KMS-11 (cell line): Measurements from ENCODE around the gene SMG5.

Experiments
- H2AFZ ChIP-seq: fragments of 200-600 bp; sonication (generic); 2 replicates; pipeline ENCODE4 v1.6.1; 2016; ENCODE audit warnings: antibody characterized with exemption, mixed run types, low read depth
- H3K27ac ChIP-seq: fragments of 200-600 bp; sonication (generic); 2 replicates; pipeline ENCODE4 v1.6.1; 2016; ENCODE audit warnings: mild to moderate bottlenecking, mixed run types
- H3K27me3 ChIP-seq: fragments of 200-600 bp; sonication (generic); 2 replicates; pipeline ENCODE4 v1.6.1; 2017; ENCODE audit warnings: mild to moderate bottlenecking, low read depth, mixed run types, moderate library complexity; ENCODE audit not compliant: insufficient read depth
- H3K36me3 ChIP-seq: fragments of 200-600 bp; sonication (generic); 2 replicates; pipeline ENCODE4 v1.6.1; 2017; ENCODE audit warnings: mild to moderate bottlenecking, mixed run types; ENCODE audit not compliant: insufficient read depth
- H3K4me1 ChIP-seq: fragments of 200-600 bp; sonication (generic); 2 replicates; pipeline ENCODE4 v1.6.1; 2016; ENCODE audit warnings: mild to moderate bottlenecking, low read depth, mixed run types; ENCODE audit not compliant: poor library complexity, severe bottlenecking
- H3K4me2 ChIP-seq: fragments of 200-600 bp; sonication (generic); 2 replicates; pipeline ENCODE4 v1.7.0; 2016; ENCODE audit warnings: mild to moderate bottlenecking, mixed run types
- H3K4me3 ChIP-seq: fragments of 200-600 bp; sonication (generic); IDR thresholded peaks from 2 replicates; pipeline ENCODE4 v1.6.1; 2017; ENCODE audit warnings: low read depth, low read length, mixed read lengths; ENCODE audit not compliant: insufficient read depth
- H3K79me2 ChIP-seq: fragments of 200-600 bp; sonication (generic); 2 replicates; pipeline ENCODE4 v1.6.1; 2016; ENCODE audit warnings: low read depth, mixed run types; ENCODE audit not compliant: insufficient read depth
- H3K9ac ChIP-seq: fragments of 200-600 bp; sonication (generic); 2 replicates; pipeline ENCODE4 v1.6.1; 2016; ENCODE audit warnings: mild to moderate bottlenecking, mixed run types
- H4K20me1 ChIP-seq: fragments of 200-600 bp; sonication (generic); 2 replicates; pipeline ENCODE4 v1.6.1; 2016; ENCODE audit warnings: mild to moderate bottlenecking, mixed run types; ENCODE audit not compliant: insufficient read depth
- CTCF ChIP-seq: fragments of 200-600 bp; sonication (generic); conservative IDR thresholded peaks from 2 replicates; pipeline ENCODE4 v1.6.1; 2017; ENCODE audit warnings: low read depth, mild to moderate bottlenecking, antibody characterized with exemption, low read length, moderate library complexity, mixed read lengths

The SMG5 gene

GRCh38 chr1:156242738-156243137, 39.9 kb downstream of the SMG5 start:
- Histone ChIP-seq H3K79me2 (no peaks in the 10 kb centered on the region), H2AFZ (no peak overlapping the region), H3K4me2 (no peak overlapping the region), H3K4me1 (no peaks in the 10 kb centered on the region), H4K20me1 (no peaks in the 10 kb centered on the region), H3K9ac (no peak overlapping the region), H3K27me3 (no peaks in the 10 kb centered on the region), H3K36me3 (no peaks in the 10 kb centered on the region), H3K27ac (no peak overlapping the region), H3K4me3 (no peak overlapping the region)
- TF ChIP-seq CTCF = no peak

GRCh38 chr1:156241926-156242325, 40.7 kb downstream of the SMG5 start, which contains the start of gene BGLAP:
BGLAP (plus strand) TSS chr1:156242184; CDS start chr1:156242232, 48 bp downstream.
- Histone ChIP-seq H3K79me2 (no peaks in the 10 kb centered on the region), H3K4me2 (no peak within 1 kb of the TSS), H3K36me3 (no peaks in the 10 kb centered on the region), H2AFZ (no peak within 1 kb of the TSS), H3K27ac (no peak within 1 kb of the TSS), H3K4me3 (no peak within 1 kb of the TSS), H4K20me1 (no peaks in the 10 kb centered on the region), H3K9ac (no peak within 1 kb of the TSS), H3K27me3 (no peaks in the 10 kb centered on the region), H3K4me1 (no peaks in the 10 kb centered on the region)
- no peak for TF ChIP-seq CTCF

- H3K79me2 ChIP-seq = no peaks in the 10 kb centered on the region
- no peaks in the 10 kb centered on the region for H3K36me3 ChIP-seq
- H3K27ac ChIP-seq = no peak overlapping the region
- H3K4me2 ChIP-seq = no peak overlapping the region
- TF ChIP-seq CTCF = no peak
- H2AFZ ChIP-seq = no peak overlapping the region
- H3K9ac ChIP-seq = no peak overlapping the region
- no peak overlapping the region for H3K4me3 ChIP-seq
- no peaks in the 10 kb centered on the region for H3K27me3 ChIP-seq
- no peaks in the 10 kb centered on the region for H3K4me1 ChIP-seq
- no peaks in the 10 kb centered on the region for H4K20me1 ChIP-seq
Measured at GRCh38 chr1:156241311-156241811, 41.3 kb downstream of the SMG5 start.

- H4K20me1 ChIP-seq = no peaks in the 10 kb centered on the region
- TF ChIP-seq CTCF = no peak
- H2AFZ ChIP-seq = no peak overlapping the region
- no peak overlapping the region for H3K9ac ChIP-seq
- H3K79me2 ChIP-seq = no peaks in the 10 kb centered on the region
- H3K4me2 ChIP-seq = no peak overlapping the region
- H3K4me1 ChIP-seq = peaks cover 7% of the 10 kb centered on the region
- H3K4me3 ChIP-seq = no peak overlapping the region
- H3K27ac ChIP-seq = no peak overlapping the region
- no peaks in the 10 kb centered on the region for H3K36me3 ChIP-seq
- H3K27me3 ChIP-seq = no peaks in the 10 kb centered on the region
Measured at GRCh38 chr1:156238248-156238647, 44.4 kb downstream of the SMG5 start.
